GM23248 (cell line): ENCODE data around the gene DPPA5.

Source experiments
- EZH2 ChIP-seq: fragments of 200-600 bp; sonication (generic); IDR thresholded peaks from 2 replicates; pipeline ENCODE4 v1.6.1; 2018; ENCODE audit warnings: antibody characterized with exemption, mild to moderate bottlenecking; ENCODE audit not compliant: insufficient read depth, poor library complexity, severe bottlenecking
- EZH2phosphoT487 ChIP-seq: fragments of 200-600 bp; sonication (generic); IDR thresholded peaks from 2 replicates; pipeline ENCODE4 v1.6.1; 2018; ENCODE audit warnings: antibody characterized with exemption, moderate library complexity, mild to moderate bottlenecking, low read depth; ENCODE audit not compliant: insufficient read depth

DNA sequence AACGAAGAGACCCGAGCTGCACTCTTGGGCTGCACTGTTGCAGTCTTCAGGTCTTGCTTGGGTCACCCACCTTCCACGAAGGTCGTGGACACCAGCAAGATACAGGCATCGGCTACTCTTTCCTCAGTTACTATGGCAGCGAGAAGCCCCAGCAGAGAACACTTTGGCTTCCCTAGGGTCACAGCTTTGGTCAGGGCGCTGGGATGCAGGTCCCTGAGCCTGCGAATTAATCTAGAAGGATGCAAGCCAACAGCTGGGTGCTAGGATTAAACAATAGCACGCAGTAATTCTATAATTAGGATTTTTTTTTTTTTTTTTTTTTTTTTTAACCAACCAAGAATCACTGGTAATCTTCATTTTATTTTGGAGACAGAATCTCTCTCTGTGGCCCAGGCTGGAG is 10.5 kb upstream of the DPPA5 start:
- TF ChIP-seq EZH2phosphoT487 (no peak), EZH2 (no peak)
